HG03520 (cell line): ENCODE results near the gene ANKRD55.
"Not testable (repeated sequence)": the region's sequence is repeated elsewhere in the genome, so short reads cannot be mapped to it uniquely, and the experiment has no call there.

Experiments
- ATAC-seq: cut with Tn5 transposase; IDR thresholded peaks from one replicate; pipeline ENCODE4 v1.9.1; 2021; ENCODE audit warnings: mild to moderate bottlenecking, moderate library complexity; ENCODE audit not compliant: unreplicated experiment

Gene ANKRD55

GRCh38 chr5:56083286-56083854 lies 149.8 kb downstream of the ANKRD55 start:
- ATAC-seq = no peak

DNA sequence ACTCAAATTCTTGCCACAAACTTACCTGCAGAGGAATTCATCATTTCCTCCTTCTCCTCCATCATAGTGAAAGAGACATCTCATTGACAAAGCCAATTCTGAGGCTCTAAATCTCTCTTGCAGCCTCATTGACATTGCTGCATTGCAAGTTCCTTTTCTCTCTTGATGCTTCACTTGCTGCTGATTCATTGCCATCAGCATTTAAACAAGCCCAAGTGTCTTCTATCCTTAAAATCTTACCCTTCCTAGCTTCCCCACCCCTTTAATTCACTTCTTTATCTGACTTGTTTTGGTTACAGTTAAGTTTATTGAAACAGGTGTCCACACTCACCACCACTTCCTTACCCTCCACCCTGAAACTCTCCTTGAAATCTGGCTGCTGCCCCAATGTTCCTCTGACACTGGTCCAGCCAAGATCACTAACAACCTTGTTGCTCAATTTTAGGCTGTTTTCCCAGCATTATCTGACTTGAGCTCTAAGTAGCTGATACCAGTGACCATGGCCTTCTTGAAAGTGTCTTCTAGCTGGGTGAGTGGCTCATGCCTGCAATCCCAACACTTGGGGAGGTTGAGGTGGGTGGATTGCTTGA lies 152.0 kb downstream of the ANKRD55 start:
- ATAC-seq = peak; percentile 42

GRCh38 chr5:56080375-56081052 lies 152.6 kb downstream of the ANKRD55 start:
- peak; percentile 62 for ATAC-seq

- ATAC-seq = not testable (repeated sequence)
Measured at GRCh38 chr5:56079157-56079500, 154.0 kb downstream of the ANKRD55 start.

DNA sequence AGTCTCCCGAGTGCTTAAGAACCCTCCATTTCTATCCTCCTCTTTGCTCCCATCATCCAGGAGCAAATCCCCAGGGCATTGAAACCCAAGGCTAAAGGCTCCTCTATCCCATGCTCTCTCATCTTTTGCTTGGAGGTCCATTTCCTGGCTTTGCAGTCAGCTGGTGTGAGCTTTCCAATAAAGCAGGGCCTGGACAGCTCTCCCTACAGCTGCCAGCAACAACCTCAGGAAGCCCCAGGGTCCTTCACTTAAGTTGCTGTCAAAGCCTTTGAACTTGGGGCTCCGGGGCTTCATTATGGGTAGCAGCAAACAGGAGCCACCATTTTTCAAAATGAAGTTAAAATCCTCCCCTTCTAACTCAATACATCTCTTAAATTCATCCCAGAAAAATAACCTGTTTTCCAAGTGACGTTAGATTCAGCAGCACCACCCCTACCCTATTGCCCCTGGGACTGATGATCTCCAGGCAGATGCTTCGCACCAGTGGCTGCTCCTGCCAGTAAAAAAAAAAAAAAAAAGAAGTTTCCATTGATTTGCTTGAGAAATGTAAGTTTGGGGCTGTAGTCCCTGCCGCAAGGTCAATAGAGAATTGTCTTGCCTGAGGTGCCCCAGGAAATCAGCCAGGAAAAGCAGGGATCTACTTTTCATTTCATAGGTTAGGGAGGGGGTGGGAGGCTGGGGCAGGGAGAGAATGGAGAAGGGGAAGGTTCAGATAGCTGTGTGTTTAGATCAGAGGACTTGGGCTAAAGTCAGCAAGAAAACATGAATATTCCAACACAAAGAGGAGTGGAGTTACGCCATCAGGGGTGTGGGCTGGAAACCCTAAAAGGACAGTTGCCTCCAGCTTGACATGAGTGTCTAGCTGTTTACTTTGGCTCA lies 154.6 kb downstream of the ANKRD55 start:
- no peak for ATAC-seq

DNA sequence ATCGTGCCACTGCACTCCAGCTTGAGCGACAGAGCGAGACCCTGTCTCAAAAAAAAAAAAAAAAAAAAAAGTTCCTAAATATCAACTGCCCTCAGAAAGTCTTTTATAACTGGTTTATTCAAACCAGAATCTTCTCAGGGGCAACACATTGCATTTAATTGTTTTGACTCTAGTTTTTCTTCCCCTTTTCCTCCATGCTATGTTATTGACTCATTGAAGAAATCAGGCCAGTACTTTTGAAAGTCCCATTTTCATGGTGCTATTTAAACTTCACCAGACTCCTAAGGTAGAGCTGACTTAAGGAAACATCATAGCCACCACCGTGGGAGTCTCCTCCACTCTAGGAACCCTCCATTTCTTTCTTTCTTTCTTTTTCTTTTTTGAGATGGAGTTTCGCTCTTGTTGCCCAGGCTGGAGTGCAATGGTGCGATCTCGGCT lies 155.3 kb downstream of the ANKRD55 start:
- ATAC-seq = no peak

DNA sequence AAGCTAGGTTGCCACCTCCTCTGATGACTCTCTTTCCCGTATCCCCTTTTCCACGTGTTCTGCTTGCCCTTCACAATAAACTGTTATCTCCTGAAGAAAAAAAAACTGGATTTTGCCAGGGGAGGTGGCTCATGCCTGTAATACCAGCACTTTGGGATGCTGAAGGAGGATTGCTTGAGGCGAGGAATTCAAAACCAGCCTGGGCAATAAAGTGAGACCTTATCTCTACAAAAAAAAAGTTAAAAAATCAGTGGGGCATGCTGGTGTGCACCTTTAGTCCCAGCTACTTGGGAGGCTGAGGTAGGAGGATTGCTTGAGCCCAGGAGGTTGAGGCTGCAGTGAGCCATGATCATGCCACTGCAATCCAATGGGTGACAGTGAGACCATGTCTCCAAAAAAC lies 156.6 kb downstream of the ANKRD55 start:
- no peak for ATAC-seq

DNA sequence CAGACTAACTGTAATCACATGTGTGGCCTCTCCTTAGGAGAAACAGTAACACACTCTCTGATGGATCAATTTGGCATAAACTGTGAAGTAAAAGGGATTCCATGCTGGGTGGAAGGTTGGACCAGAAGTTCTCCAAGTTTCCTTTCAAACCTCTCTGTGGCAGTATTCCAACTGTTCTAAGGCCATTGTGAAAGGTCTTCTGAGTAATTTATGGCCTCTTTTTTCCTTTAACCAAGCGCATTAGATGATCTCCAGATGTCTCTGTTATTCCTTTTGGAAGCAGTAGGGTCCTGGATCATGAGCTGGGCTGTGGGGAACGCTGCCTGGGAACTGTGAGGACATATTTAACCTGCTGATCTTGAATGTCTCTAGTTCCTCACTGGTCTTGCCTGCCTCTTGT lies 157.8 kb downstream of the ANKRD55 start:
- no peak for ATAC-seq

- ATAC-seq = no peak
Measured at GRCh38 chr5:56072863-56073766, 160.0 kb downstream of the ANKRD55 start.

GRCh38 chr5:56071470-56071869 lies 161.7 kb downstream of the ANKRD55 start:
- no peak for ATAC-seq

DNA sequence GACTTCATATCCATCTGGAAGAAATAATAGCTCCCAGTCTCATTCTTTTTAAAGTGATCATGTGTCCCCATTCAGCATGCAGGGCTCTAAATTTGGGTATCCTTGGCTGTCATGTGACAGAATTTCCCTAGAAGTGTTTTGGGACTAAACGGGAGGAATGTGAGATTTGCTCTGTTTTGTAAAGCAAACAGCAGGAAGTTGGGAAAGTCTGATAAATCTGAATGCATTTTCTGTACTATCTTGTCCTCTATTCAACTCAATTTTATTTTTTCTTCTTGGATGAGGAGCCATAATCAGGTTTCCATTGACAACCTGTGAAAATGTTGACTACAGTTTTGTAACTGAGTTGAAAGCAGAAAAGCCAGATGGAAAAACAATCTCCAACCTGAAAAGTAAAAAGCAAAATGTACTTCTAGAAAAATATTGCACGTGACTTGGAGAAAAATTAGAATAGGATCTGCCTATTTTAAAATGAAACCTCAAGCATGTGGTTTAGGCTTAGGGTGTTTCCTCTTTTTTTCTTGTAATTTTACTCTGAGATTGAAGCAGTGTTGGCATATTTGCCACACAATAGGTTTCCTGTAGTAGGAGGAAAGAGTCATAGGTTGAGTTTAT lies 162.2 kb downstream of the ANKRD55 start:
- ATAC-seq = no peak

GRCh38 chr5:56069652-56070226 lies 163.4 kb downstream of the ANKRD55 start:
- no peak for ATAC-seq

DNA sequence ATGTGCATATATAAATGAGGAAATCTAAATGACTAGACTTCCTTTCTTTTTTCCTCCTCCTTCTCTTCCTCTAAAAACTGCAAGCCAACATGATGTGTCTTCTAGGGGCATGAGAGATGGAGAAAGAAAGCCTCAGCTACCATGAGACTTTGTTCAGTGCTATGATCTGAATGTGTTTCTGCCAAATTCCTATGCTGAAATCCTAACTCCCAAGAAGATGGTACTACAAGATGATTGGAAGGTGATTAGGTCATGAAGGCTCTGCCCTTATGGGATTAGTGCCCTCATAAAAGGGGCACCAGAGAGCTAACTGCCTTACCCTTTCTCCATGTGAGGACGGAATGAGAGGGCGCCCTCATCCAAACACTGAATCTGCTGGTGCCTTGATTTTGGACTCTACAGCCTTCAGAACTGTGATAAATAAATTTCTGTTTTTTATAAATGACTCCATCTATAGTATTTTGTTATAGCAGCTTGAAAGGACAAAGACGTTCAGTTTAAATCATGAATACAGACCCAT lies 166.1 kb downstream of the ANKRD55 start:
- ATAC-seq = no peak

- ATAC-seq = no peak
Measured at GRCh38 chr5:56064984-56065383, 168.1 kb downstream of the ANKRD55 start.

DNA sequence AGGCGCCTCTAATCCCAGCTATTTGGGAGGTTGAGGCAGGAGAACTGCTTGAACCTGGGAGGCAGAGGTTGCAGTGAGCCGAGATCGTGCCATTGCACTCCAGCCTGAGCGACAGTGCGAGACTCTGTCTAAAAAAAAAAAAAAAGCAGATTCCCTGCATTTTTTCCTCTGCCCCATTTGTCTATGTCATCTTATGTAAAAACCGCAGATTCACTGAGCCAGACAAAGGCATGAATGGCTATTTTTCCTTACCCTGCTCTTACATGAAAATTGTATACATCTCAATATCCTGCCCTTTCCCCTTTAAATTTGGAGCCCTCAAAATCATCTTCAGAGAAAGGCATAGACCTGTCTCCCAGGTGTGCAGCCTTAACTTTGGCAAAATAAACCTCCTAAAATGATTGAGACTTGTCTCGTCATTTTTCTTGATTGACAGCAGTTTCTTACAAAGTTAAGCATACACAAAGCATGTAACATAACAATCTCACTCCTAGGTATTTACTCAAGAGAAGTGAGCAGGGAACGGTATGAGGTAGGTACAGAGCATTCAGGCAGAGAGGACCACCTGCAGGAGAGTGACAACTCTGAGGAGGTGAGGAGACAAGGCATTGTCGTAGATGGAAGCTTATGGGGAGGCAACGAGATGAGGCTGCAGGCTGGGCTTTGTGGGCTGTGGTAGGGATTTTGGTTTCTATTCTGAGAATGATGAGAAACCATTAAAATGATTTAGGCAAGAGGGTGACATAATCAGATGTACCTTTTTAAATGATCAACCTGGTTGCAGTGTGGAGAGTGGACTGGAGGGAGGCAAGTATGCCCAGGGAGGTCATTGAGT lies 172.6 kb downstream of the ANKRD55 start:
- no peak for ATAC-seq

DNA sequence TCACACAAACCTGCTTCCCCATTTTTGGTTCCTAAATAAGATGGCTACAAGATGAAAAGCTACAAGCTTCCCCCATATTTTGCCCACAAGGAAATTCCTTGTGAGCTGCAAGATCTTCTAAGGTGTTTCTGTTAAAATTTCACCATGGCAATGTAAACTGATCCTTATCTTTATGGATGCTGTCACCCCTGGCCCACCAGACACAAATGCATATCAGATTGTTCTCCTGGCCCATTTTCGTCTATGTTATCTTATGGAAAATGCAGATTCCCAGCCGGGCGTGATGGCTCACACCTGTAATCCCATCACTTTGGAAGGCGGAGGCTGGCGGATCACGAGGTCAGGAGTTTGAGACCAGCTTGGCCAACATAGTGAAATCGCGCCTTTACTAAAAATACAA lies 173.3 kb downstream of the ANKRD55 start:
- ATAC-seq = no peak

DNA sequence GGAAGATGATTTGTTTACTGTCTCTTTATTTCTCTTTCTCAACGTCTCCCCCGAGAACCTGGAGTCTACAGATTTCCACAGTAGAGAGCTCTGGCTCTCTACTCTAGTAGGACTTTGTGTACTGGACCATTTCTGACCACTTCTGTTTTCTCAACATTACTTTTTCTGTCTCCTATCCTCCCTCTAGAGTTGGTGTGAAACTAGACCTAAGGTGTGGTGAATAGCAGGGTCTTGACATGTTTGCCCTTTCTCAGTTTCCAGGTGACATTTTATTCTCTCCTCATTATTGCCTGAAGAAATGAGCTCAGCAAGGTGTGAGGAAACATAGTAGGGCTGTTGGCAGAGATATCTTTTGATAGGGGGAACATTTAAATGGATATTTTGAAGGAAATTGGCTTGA lies 176.3 kb downstream of the ANKRD55 start:
- peak; percentile 62 for ATAC-seq

DNA sequence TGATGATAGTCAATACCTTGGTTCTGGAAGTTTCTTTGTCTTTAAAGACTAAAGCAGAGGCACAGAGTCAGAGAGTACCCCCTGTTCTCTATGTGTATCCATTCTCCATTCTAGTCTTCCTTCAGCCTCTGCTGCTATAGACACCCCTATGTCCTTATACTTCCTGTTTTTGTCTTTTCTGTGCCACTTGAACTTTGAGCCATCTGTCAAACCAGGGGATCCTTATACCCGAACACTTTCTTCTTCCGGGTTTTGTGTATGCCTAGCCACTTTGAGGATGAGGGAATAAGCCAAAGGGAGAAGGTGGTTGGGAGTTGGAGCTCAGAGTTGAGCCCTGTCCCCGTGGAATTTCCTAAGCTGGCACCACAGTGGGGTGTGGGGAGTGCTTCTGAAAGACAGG lies 177.3 kb downstream of the ANKRD55 start:
- no peak for ATAC-seq

DNA sequence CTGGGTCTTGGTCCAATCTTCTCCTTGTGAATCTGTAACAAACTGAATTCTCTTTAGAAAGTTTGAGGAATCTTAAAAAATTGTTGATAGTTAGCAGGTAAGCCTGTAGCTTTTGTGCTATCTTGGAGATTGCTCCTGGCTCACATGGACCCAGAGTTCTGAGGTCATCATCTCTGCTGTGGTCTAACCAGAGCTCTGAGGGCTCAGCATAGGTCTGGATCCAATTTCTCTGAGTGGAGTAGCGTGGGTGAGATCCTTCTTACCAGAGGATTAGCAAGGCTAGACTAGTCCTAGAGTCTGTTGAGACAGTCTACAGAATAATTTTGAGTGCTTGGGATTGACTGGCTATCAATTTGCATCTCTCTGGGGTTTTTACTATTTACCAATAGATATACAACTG lies 177.8 kb downstream of the ANKRD55 start:
- no peak for ATAC-seq
